ENCODE data around the gene SLC2A6.

The SLC2A6 gene, protein sequence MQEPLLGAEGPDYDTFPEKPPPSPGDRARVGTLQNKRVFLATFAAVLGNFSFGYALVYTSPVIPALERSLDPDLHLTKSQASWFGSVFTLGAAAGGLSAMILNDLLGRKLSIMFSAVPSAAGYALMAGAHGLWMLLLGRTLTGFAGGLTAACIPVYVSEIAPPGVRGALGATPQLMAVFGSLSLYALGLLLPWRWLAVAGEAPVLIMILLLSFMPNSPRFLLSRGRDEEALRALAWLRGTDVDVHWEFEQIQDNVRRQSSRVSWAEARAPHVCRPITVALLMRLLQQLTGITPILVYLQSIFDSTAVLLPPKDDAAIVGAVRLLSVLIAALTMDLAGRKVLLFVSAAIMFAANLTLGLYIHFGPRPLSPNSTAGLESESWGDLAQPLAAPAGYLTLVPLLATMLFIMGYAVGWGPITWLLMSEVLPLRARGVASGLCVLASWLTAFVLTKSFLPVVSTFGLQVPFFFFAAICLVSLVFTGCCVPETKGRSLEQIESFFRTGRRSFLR

DNA sequence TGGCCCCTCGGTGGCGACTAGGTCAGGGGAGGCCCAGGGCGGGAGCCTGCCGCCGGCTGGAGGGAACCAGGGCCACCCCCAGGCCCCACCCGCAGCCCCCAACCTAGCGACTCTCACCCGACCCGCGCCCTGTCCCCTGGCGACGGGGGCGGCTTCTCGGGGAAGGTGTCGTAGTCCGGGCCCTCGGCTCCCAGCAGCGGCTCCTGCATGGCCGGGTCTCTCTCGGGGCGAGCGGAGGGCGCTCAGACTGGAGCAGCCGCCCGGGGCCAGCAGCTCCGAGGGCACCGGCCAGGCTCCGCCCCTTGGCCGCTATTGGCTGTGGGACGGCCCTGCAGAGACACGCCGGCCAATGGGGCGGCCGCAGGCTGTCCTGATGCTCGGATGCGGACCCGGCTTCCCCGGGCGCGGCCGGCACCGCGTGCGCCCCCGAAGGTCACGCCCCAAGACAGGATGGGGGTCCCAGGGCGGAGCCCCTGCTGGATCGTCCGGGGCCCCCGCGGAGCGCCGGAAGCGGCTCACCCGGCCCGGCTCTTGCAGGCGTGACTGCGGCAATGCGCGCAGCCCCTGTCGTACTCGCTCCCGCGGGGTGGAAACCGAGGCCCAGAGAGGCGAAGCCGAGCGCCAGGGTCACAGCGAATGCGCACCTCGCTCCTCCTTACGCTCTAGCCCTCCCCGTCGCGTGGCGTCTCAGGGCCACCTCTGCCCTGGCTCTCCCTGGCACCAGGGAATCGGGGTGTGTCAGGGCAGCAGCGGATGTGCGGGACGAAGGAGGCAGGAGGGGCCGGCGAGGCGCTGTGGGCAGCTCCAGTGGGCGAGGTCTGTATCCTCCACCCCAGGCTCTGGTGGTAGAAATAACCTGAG lies at the start of gene SLC2A6:
SLC2A6 (minus strand) TSS at position 249 of the 861 bp plus-strand sequence; CDS start at position 209, 40 bp downstream.
- peak; percentile 35 for DNase-seq

DNA sequence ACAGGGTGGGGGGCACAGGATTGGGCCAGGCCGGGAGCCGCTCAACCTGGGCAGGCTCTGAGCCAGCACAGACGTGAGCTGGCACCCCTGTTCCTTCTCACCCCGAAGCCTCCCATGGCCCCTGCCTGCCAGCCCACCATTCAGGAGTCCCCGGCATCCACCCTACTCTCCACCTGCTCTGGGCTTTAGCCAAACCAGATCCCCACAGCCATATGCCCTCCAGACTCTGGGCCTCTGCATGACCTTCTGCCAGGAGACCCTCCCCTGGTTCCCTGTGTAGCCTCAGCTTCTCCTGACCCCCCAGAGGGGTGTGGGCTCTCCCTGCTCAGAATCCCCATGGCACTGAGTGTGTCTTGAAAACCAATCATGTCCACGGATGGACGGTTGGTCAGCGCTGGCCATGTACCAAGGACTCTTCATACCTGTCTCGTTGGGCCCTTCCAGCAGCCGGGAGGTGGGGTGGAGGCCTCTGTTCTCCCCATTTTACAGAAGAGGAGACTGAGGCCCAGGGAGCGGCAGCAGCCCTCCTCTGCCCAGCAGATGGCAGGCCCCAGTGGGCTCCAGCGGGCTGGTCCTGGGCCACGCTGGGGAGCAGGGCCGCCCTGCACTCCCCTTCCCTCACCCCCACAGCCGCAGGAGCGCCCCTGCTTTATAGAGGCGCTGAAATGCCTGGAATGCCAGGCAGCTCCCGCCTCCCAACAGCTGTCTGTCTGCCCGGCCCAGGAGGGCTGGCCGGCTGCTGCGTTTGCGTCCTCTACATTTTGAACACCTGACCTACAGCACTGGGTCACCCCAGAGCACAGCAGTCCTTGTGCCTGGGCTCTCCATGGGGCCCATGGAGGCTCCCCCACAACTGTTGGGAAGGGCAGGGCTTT lies 49.3 kb upstream of the SLC2A6 start:
- DNase-seq, result no peak

DNA sequence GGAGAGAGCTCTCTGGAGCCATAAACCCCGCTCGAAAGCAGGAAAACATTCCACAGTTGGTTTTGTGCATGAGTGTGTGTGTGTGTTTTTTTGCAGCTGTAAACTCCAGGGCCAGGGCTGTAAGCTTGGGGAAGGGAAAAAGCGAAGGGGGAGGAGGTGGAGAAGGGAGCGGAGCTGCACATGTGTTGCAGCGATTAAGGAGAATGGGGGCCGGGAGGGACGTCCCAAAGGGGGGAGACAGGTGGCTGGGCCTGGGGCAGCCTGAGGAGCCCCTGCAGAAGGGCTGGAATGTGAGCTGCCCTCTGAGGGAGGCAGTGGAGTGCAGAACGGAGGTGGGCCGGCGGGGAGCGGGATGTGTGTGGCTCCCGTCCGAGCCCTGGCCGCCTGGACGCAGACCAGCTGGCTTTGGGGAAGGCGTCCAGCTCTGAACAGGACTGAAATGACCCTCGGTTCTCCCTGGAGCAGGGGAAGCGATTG lies 48.6 kb upstream of the SLC2A6 start:
- DNase-seq, result no peak

DNA sequence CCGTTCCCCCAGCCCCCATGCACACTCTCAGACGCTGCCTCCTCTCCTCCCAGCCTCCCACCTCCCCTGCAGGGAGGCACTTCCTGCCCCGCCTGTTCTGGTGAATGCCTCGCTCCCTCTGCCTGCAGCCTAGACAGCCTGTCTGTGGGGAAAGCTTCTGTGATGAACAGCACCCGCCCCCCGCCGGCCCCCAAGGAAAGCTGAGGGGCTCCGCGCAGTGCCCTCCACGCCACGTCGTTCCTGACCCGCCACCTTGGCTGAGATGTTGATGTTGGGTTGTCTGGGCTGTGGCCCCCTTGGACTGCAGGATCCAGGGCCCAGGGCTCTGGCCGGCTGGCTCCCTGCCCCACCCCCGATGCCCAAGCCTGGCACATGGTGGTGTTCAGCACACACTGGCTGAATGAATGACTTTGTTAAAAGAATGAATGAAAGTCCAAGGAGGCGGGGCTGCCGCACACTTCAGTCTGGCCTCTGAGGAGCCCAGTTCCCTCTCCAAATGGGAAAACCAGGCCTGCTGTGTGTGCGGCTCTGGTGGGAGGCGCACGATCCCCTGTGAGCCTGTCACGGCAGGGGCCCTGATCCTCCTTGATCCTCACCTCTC lies 47.9 kb upstream of the SLC2A6 start:
- no peak for DNase-seq

DNA sequence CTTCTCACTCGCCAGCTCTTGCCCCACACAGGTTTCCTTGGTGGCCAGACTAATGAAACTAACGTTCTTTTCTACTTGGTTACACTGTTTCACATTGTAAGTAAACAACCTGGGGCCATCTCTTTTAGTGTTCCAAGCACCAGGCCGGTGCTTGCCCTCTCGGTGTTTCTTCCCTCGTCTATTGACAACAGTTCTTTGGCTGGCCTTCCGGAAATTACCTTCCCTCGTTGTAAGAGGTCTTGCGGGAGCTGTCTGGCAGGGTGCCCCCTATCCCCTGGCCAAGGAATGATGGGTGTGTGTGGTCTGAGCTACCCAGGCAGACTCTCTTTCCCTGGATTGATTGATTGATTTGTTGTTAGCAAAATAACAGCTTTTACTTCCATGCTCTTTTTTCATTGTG lies 46.8 kb upstream of the SLC2A6 start:
- no peak for DNase-seq

DNA sequence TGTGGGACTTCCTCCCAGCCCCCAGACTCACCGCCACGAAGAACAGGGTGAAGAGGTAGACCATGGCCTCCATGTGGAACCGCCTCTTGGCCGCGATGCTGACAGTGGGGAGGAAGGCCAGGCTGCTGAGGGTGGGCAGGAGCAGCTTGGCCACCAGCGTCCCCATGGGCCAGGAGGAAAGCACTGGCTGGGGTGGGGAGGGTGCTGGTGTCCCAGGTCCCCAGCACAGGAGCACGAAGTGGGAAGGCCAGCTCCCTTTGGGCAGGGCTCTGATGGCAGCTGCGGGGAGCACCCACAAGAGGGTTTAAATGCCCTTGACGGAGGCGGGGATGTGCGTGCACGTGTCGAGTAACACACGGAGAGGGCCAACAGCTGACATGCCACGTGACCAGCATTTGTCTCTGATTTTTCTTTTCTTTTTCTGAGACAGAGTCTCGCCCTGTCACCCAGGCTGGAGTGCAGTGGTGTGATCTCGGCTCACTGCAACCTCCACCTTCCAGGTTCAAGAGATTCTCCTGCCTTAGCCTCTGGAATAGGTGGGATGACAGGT lies 45.9 kb upstream of the SLC2A6 start, which contains the start of gene MYMK:
MYMK (minus strand) TSS at position 281 of the 550 bp plus-strand sequence; CDS start at position 166, 115 bp downstream.
- no peak for DNase-seq

DNA sequence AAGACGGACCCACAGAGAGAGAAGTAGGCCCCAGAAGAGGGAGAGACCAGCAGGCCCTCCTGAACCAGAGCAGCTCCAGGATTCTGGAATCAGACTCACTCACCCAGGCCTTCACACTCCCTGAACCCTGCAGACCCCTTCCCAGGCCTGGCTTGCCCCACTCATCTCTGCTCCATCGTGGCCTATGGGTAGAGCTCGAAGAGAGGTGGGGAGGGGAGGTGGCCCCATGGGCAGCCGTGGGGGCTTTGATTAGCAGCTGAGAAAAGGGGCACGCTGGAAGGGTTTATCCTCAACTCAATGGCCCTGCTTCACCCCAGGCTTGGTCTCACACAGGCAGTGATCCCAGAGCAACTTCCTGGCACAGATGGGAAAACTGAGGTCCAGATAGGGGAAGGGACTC lies 45.2 kb upstream of the SLC2A6 start:
- no peak for DNase-seq

DNA sequence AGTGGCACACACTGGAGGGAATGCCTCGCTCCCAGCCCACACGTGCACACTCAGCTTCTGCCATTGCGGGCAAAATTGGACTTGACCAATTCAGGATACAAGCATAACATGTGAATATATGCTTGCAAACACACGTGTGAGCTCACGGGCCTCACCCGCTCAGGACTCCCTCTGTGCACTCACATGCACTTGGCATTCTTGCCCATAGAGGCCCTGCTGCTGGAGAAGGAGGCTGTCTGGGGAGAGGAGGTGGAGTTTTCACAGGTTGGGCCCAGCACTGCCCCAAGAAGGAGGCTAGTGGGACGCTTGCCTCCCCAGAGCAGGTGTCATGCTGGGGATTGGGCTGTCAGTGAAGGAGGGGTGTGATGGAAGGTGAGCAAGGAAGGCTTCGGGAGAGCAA lies 44.2 kb upstream of the SLC2A6 start:
- no peak for DNase-seq

DNA sequence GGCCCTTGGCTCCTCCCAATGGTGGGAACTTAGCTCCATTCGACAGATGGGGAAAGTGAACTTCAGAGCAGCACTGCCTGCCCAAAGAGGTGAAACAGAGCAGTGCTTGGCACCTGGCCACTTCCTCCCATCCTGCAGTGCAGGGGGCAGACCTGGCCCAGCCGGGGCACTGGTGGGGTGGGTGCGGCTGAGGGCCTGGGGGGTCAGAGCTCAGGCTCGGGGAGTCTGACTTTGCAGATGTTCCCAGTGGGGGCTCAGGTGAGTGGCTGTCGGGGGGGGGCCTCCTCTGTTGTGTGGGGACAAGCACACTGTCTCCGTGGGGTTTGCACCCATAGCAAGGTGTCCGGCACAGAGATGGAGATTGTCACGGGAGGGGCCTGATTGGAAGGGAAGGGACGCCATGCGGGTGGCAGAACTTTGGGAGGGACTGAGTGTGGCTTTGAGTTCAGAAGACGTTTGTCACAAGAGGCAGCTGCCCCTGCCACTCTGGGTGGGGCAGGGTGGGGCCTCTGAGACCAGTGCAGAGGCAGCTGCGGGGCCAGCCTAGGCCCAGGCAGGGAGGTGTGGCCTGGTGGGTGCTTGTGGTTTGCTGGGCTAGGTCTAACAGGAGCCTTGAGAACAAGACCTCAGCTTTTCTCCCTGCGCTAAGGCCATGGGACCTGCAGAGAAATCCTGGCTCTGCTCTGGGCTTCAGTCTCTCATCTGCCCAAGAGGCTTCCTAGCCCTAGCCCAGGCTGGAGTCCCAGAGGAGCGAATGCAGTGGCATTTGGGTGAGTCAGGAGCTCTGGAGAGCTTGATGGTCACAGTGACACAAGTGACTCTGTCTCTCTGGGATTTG lies 43.4 kb upstream of the SLC2A6 start:
- DNase-seq, result no peak

DNA sequence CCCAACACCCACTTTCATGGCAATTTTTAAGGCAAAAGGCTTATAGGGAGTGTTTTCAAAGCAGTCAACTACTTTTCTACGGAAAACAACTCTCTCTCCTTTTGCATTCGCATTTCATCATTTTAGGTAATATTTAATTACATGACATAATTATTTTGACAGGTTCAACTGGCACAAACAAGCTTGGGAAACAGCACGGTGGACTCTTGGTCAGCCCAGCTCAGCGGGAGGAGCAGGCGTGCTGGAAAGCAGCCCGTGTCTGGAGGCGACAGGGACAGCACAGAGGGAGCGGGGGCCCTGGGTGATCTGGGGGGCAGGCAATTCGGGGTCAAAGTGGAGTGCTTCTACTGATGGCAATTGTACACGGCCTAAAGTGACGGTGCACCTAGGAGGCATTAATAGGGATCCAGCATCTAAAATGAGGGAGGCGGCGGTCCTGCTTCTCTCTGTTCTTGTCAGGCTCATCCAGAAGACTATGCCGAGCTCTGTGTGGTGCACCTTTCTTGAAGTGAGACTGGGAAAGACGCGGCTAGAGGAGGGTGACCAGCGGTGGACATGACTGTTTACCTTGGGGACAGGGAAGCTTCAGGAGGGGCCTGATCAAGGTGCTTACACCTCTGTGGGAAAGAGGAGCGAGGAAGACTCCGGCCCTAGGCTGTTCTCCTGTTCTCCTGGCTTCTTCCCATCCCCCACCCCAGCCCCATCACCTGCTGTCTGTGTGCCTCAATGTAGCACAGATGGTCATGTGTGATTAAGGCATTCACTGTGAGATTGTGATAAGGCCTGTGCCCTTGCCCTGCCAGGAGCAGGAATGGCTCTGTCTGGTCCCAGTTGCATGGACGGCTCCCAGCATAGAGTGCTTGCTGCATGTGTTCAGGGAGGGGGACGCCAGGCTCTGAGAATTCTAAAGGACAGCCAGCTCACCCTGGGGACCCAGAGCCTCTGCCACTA lies 42.5 kb upstream of the SLC2A6 start:
- DNase-seq, result no peak

DNA sequence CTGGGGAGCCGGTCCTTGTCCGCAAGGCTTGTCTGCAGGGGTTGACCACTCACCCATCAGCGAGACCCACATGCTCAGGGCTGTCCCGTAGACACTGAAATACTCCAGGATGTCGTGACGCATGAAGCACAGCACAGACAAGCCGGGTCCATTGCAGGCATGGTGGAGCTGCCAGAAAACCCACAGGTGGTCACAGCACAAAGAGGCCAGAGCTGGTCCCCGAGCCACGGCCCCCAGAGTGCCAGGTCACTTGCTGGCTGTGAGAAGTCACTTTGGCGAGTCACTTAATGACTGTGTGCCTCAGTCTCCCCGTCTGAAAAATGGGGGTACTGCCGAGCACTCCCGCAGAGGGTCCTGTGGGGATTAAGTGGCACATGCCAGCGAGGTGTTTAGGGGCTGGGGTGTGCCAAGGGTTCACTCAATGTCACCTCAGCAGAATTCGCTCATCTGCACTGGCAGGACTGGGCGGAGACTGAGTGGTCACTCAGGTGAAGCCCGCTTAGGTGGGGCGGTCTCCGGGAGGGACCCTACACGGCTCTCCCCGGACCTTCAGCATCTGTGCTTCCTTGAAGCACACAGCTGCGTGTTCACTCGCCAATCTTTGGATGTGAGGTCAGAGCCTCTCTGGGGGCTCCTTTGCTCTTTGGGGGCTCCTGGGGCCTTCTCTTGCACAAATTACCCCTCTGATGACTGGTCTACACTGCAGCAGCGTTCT lies 41.4 kb upstream of the SLC2A6 start:
- no peak for DNase-seq

DNA sequence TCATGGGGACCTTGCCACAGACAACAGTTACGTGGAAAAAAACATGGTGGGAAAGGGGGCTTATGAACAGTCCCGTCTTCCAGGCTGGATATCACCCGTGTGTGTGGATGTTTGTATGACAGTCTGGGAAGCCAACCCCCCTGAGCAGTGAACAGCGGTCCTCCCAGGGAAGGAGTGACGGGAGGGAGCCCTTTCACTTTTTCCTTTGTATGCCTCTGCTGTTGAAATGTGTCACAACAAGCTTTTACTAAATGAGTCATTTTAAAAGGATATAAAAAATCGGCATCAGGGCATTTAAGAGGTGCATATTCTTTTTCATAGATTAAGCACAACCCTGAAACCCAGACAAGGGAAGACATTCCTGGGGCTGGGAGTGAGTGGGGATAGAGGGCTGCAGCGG lies 40.8 kb upstream of the SLC2A6 start:
- no peak for DNase-seq

DNA sequence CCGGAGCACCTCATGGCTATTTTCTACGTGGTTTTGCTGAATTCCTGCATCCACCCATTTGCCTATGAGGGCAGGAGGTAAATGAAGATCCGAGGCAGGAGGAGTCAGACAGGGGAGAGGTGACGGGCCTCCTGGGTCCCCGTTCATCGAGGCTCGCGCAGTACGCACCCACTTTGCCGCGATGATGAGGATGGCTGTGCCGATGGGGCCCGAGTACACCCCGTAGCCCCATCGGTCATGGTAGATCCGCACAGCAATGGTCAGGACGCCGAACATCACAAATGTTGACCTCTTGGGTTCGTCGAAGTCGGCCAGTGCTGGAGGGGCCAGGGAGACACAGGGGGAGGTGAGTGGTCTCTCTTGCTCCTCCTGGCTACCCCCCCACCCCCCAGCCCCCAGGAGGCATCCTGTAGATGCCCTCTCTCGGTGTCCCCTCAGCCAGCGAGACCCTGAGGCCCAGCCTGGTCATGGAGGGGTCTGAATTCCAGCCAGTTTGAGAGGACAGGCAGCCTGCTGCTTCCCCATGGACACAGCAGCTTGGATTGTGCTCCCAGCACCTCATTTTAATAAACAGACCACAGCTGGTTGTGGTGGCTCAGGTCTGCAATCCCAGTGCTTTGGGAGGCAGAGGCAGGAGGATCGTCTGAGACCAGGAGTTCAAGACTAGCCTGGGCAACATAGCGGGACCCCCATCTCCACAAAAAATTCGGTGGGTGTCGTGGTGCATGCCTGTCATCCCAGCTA lies 40.0 kb upstream of the SLC2A6 start:
- no peak for DNase-seq

DNA sequence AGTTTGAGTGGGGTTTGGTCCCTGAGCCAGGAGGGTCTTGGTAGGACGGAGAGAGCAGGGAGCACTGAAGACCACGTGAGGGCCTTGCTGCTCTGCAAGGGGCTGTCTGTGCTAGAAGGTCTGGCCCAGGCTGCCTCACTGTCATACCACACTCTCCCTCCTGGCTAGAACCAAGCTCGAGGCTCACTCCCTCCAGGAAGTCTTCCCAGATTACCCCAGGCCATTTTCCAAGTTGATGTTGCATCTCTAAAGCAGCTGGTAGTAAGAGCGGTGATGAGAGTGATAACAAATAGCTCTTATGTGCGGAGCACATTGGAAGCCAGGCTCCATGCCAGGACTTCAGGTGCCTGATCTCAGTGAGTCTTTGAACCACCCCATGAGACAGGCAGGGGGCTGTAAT lies 39.3 kb upstream of the SLC2A6 start:
- DNase-seq, result no peak

DNA sequence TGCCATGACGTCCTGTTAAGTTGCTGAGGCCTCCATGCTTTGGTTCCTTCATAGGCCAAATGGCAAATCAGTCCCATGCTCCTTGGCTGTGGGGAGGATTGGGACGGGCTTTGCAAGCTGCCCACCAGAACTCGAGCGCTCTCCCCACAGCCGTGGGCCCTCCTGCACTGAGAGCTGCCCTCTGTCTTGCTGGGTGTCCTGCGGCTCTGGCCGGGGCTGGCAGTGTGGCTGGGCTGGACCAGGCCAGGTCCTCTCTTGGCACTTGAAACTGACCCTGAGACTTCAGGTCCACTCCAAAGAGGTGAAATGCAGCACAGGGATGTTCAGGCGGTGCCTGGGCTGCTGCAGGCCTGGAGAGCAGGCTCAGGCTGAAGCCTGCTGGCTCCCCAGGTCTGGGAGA lies 38.8 kb upstream of the SLC2A6 start:
- DNase-seq, result no peak

DNA sequence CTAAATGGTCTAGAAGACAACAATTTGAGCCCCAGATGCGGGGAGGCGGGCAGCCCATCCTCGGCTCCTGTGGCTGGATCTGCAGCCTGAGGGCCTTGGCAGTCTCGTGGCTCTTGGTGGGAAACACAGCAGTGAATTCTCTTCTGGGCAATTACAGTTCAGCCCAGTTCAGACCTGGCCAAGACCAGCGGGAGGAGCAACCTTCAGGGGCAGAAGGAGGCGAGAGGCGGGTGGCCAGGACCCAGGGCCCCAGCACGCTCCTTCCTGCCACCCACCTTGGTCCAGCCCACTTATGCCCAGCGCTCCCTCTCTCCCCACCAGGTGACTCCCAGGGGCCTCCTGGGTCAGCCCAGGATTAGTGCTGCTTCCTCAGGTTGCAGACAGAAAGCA lies 38.1 kb upstream of the SLC2A6 start:
- no peak for DNase-seq

DNA sequence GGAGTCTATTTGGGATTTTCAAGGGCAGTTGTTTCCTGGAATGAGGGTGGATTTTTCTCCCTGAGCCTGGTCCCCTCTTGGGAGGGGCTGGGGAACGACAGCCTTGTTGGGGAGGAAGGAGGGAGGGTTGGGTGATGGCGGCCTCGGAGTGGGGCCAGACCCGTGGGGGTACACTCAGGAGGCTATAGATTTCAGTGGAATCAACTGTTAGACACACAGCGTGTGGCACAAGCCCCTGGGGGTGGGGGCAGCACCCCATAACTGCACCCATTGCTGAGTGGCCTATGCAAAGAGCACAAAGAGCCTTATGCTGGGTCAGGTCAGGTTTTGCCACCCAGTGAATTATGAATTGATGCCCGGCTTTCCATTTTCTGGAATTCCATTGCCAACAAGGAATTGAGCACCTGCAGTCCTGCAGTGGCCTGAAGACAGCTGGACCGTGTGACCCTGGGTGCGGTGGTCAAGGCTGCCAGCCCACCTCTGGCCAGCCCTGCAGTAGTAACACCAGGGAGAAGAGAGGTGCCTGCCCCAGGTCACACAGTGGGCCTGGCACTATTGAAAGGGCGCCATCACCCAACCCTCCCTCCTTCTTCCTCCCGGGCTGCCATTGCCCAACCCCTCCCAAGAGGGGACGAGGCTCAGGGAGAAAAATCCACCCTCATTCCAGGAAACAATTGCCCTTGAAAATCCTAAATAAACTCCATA lies 37.5 kb upstream of the SLC2A6 start:
- DNase-seq, result no peak
